Measurements from ENCODE around the gene GTPBP1.

Gene GTPBP1

GRCh38 chr22:38704654-38705234, 1.0 kb upstream of the GTPBP1 start:
- peak in 1 of 2 experiments; percentile 35 for DNase-seq

GRCh38 chr22:38706101-38706900, 557 bp downstream of the GTPBP1 start:
- DNase-seq: peak in 1 of 2 experiments; percentile 49

GRCh38 chr22:38706901-38707195, 1.1 kb downstream of the GTPBP1 start:
- DNase-seq: no peak

GRCh38 chr22:38707346-38707745, 1.6 kb downstream of the GTPBP1 start:
- DNase-seq: no peak

- no peak for DNase-seq
Observed at GRCh38 chr22:38707984-38708383, 2.2 kb downstream of the GTPBP1 start.

- no peak for DNase-seq
Observed at GRCh38 chr22:38709306-38709705, 3.6 kb downstream of the GTPBP1 start.

- no peak for DNase-seq
Observed at GRCh38 chr22:38710351-38710750, 4.6 kb downstream of the GTPBP1 start.

GRCh38 chr22:38710866-38711265, 5.1 kb downstream of the GTPBP1 start:
- DNase-seq: no peak

- no peak for DNase-seq
Observed at GRCh38 chr22:38712486-38713207, 6.9 kb downstream of the GTPBP1 start.

- DNase-seq: no peak
Observed at GRCh38 chr22:38713921-38714320, 8.2 kb downstream of the GTPBP1 start.

- no peak for DNase-seq
Observed at GRCh38 chr22:38715176-38715764, 9.5 kb downstream of the GTPBP1 start.

GRCh38 chr22:38715852-38716251, 10.1 kb downstream of the GTPBP1 start:
- DNase-seq: no peak

GRCh38 chr22:38716271-38716670, 10.5 kb downstream of the GTPBP1 start:
- DNase-seq: no peak

GRCh38 chr22:38716826-38717225, 11.1 kb downstream of the GTPBP1 start:
- DNase-seq: no peak

GRCh38 chr22:38717244-38717643, 11.5 kb downstream of the GTPBP1 start:
- DNase-seq: no peak

GRCh38 chr22:38718414-38718813, 12.7 kb downstream of the GTPBP1 start:
- DNase-seq: peak in 1 of 2 experiments; percentile 34

- DNase-seq: no peak
Observed at GRCh38 chr22:38719196-38719595, 13.5 kb downstream of the GTPBP1 start.

GRCh38 chr22:38720350-38720749, 14.6 kb downstream of the GTPBP1 start:
- DNase-seq: no peak

- DNase-seq: no peak
Observed at GRCh38 chr22:38721551-38721950, 15.8 kb downstream of the GTPBP1 start.

- no peak for DNase-seq
Observed at GRCh38 chr22:38724176-38724575, 18.4 kb downstream of the GTPBP1 start.

GRCh38 chr22:38724926-38725571, 19.3 kb downstream of the GTPBP1 start:
- peak in 1 of 2 experiments; percentile 44 for DNase-seq

GRCh38 chr22:38725900-38726655, 20.3 kb downstream of the GTPBP1 start:
- no peak for DNase-seq
